T-helper 2 cell (primary cell): ENCODE results near the gene INTS3.
"Not testable (repeated sequence)": the region's sequence is repeated elsewhere in the genome, so short reads cannot be mapped to it uniquely, and the experiment has no call there.

Experiments
- DNase-seq, 5 experiments: peaks; one replicate each; pipeline versions ENCODE4 v3.0.0 to v3.0.0-alpha.2; 2012 to 2022

The INTS3 gene

DNA sequence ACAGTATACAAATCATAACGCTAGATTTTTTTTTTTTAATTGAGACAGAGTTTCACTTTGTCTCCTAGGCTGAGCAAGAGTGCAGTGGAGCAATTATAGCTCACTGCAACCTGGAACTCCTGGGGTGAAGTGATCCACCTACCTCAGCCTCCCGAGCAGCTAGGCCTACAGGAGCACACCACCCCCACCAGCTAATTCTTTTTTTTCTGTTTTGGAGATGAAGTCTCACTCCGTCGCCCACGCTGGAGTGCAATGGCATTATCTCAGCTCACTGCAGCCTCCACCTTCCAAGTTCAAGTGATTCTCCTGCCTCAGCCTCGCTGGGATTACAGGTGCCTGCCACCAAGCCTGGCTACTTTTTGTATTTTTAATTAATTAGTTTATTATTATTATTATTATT, 28.1 kb upstream of the INTS3 start:
- no peak for DNase-seq

DNA sequence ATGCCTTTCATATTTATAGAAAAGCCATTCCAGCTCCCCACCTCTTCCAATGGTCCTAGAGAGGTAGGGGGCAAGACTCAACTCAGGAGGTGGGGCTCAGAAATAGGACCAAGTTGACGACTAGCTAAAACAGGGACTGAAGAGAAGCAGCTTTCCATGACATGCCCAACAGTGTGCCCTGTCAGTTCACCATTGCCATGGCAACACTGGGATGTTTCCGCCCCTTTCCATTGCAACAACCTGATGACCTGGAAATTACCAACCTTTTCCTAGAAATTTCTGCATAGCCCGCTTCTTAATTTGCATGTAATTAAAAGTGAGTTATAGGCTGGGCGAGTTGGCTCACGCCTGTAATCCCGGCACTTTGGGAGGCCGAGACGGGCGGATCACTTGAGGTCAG, 22.4 kb upstream of the INTS3 start:
- no peak for DNase-seq

DNA sequence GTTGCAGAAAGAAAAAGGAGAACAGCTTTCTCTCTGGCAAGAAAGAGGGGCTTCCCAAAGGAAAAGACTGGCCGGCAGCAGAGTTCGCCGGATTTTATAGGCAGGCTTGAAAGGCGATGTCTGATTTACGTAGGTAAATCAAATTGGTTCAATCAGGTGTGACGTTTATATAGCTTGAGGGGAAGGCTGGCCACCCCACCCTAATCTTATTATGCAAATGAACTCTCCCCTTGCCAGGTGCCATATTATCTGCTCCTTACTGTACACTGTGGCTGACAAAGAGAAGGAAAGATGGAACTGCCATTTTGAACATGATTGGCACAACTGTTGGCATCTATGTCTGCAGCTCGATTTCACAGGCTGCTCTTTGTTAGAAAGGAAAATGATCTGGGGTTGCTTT, 16.8 kb upstream of the INTS3 start:
- DNase-seq, result no peak

DNA sequence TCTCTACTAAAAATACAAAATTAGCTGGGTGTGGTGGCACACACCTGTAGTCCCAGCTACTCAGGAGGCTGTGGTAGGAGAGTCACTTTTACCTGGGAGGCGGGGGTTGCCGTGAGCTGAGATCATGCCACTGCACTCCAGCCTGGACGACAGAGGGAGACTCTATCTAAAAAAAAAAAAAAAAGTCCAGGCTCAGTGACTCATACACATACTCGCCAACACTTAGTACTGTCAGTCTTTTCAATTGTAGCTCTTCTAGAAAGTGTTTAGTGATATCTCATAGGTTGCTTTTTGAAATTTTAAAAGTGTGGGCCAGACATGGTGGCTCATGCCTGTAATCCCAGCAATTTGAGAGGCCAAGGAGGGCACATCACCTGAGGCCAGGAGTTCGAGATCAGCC, 11.6 kb upstream of the INTS3 start:
- DNase-seq, result not testable (repeated sequence)

DNA sequence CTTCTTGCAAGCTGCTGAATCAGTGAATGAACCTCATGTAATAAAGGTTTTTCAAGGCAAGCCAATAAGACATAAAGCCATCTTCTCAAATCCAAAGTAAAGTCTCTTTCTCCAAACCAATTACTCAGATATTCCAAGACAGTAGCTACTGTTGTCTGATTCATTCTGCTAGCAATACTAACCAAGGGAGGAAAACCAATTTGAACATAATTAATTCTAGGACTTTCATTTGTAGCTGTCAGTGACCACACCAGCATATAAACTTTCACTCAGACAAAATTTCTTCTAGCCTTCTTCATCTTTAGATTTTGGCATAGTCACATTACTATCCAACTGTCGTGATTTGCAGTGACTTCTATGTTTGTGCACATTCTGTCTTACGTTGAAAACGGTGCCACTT, 10.5 kb upstream of the INTS3 start:
- DNase-seq, result no peak

DNA sequence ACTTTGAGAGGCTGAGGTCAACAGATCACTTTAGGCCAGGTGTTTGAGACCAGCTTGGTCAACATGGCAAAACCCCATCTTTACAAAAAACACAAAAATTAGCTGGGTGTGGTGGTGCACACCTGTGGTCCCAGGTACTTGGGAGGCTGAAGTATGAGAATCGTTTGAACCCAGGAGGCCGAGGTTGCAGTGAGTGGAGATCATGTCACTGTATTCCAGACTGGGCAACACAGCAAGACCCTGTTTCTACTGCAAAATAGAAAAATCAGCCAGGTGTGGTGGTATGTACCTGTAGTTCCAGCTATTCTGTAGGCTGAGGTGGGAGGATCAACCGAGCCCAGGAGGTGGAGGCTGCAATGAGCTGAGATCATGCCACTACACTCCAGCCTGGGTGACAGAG, 4.2 kb upstream of the INTS3 start:
- DNase-seq, result no peak

DNA sequence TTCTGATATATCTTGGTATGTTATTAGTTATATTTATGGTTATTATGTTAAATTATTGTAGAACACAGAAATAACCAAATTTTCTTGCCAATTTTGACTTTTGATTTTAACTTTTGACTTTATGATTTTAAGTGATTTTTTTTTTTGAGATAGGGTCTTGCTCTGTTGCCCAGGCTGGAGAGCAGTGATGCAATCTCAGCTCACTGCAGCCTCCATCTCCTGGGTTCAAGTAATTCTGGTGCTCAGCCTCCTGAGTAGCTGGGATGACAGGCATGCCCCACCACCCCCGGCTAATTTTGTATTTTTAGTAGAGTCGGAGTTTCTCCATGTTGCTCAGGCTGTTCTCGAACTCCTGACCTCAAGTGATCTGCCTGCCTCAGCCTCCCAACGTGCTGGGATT, 3.2 kb upstream of the INTS3 start:
- not testable (repeated sequence) for DNase-seq

DNA sequence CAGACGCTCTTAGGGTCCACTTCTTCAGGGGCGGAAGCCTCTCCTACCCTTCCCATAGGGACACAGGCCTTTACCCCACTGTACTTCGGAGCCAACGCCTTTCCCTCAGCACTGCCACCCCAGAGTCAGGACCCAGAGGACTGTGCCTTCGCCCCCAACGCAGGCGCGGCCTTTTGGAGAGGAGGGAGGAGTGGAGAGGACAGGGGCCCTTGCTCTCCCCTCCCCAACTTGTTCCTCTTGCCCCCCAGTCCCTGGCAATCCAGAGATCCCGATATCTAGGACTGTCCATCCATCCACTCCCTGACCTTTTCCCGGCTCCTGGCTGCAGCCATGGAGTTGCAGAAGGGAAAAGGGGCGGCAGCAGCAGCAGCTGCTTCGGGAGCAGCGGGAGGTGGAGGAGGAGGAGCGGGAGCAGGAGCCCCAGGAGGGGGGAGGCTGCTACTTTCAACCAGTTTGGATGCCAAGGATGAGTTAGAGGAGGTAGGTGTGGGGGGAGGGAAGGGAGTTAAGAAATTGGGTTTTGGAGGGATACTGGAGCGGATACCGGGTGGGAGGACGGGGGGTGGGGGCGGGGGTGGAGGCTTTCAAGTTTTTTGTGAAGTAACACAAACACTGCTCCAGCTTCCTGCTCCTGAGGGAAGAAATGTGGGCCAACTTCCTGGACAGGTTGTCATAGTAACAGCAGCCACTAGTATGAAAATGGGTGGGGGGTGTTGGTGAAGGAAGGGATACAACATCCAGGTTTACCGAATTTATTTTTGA, 636 bp downstream of the INTS3 start:
- DNase-seq, result peak in 4 of 5 experiments; percentile 6 to 29 (median 12)

DNA sequence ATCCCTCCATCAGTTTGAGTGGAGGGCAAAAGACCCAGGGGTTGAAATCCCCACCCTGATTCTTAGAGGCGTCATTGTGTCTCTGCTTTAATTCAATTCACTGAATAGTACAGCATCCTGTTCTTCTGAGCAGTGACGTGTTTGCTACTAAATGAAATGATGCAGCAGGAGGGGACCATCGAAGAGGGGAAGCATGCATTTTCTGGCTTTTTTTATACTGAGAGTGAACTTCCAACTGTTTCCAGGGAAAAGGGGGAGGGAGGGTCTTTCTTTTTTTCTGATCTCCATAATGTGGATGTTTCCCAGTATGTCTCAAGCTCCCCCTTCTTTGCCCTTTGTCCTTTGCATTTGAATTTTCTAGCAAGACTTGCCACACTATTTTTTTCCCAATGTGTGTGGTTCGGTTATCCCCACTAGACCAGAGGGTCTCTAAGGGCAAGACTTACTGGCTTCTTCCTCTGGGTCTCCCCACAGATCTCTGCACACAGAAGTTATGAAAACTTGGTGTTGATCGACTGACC, 2.7 kb downstream of the INTS3 start:
- DNase-seq, result no peak

DNA sequence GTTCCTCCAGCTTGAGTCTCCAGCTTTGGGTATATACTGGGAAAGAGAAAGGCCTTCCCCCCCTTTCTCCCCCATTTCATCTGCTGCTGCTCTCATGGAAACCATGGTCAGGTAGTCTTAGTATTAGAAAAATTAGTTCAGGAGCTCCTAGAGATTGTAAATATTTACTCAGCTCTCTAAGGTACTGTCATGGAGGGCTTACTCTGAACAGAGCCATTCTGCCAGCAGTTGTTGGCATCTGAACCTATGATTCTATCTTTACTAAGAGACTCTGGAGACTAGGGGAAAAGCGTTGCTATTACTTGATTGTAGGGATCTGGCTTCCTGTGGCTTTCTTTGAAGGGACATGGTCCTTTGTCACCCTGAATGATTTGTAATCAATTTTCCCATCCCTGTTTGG, 6.1 kb downstream of the INTS3 start:
- no peak for DNase-seq

DNA sequence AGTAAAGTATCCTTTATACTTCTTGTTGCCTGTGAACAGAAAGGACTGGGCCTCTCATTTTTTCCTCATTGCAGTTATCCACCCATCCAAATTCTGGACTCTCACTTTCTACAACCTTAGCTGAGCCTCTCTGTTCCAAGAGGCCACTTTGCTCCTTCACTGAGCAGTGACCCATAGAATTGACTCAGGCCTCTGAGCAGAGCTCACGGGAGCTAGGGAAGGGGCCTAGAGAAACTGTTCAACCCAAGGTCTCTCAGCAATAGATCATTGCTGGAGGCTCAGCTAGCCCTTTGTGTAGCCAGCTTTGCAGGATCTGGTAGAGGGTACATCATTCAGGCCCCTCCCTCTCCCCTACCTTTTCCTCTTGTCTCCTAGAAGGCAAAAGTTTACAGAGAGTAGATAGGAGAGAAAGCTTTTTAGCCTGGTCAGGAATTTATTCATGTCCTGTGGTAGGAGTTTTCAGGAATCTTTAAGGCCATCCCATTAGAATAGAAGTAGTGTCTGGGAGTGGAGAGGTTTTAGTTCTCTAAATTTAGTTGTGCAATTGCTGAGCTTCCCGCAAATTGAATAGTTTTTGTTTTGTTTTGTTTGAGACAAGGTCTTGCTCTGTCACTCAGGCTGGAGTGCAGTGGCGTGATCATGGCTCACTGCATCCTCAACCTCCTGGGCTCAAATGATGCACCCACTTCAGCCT, 6.7 kb downstream of the INTS3 start:
- DNase-seq, result no peak

DNA sequence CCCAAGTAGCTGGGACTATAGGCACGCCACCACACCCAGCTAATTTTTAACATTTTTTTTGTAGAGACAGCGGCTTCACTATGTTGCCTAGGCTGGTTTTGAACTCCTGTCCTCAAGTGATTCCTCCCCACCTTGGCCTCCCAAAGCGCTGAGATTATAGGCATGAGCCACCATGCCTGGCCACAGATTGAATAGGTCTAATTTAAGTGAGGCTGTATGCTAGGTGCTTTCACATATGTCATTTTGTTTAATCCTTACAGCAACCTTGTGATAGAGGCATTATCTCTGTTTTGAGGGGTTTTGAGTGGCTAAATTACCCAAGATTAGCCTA, 7.2 kb downstream of the INTS3 start:
- DNase-seq, result no peak

DNA sequence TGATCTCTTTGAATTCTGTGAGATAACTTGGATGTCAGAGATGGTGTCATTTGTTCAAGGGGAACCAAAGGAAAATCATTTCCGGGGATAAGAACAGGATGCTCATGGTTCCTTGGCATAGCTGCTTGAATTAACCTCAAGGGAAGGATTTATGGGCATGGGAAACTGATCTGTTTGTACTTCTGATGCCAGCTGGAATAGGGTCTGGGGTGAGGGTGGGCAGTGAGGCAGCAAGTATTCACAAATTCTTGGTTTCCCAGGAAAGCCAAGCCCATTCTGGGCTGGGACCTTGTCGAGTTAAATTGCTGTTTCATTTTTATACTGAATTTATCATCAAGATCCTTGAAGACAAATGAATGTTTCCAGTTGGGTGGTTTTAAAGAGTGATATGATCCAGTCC, 14.1 kb downstream of the INTS3 start:
- no peak for DNase-seq

DNA sequence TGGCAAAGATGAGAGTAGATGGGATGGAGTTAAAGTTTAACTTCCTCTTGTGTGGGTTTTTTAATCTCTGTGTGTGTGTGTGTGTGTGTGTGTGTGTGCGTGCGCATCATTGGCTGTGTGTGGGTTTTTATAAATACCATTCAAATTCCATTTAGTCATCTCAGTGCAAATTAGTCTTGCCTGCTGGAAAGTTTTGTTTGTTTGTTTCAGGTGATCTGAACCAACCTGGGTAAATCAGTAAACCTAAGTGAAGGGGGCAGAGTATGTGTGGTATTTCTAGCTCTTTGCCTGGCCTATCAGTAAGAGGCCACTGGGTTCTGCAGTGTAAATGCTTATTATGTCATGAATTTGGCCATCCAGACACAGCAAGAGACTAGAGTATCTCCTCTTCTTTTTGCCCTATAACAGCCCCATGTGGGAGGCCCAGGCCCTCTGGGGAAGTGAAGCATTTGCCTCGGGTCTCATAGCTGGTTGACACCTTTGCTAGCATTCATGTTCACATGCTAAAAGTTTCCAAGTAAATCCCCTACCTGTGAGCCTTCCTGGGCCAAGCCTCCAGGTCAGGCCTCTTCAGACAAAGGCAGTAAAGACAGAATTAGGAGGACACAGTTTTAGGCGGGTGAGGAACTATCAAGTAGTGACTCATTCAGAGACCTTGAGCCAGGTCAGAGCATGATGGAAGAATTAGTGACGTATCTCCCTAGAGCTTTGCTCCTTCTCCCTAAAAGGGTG, 14.7 kb downstream of the INTS3 start:
- DNase-seq, result peak in 1 of 5 experiments; percentile 27

DNA sequence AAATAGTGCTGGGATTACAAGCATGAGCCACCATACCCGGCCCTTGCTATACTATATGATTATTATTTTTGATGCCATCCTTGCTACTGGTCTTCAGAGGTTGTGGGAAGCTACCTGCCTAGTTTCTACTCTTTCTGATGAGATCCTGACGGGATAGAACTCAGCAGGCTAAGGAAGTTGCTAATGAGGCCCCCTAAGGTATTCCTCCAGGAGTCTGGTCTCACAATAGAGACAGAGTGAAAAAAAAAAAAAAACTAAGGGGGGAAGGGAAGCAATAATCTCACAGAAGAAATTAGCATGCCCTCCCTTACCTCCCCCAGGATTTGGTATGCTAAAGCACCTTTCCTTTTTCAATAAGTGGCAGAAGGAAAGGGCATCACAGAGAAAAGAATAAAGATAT, 17.6 kb downstream of the INTS3 start:
- no peak for DNase-seq

DNA sequence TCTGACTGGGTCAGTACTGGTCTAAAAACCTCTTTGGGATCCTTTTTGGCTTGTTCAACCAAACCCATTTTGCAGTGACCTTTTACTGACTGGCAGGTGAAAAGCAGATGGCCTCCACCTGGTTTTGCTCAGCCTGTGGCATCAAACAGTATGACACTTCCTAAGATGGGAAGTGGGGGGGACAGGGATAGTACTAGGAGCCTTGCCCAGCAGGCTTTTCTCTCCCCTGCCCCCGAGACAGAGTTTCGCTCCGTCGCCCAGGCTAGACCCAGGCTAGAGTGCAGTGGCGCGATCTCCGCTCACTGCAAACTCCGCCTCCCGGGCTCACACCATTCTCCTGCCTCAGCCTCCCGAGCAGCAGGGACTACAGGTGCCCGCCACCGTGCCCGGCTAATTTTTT, 18.3 kb downstream of the INTS3 start:
- no peak for DNase-seq

DNA sequence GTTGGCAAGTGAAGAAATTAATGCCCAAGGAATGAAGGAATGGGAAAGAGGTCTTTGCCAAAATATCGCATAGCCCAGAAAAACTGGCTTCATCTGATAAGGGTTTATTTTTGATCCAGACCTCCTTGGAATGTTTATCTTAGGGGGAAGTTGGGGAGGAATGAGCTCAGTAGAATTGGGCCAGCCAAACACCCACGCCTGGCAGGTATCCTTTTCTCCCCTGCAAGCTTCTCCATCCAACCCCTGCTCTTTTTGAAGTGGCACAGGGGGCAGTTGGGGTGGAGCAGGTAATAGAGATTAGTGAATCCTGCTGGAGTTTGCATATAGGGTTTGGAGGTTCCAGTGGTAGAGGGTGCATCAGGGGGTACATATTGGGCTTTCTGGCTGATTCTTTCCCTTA, 21.1 kb downstream of the INTS3 start:
- DNase-seq, result no peak

DNA sequence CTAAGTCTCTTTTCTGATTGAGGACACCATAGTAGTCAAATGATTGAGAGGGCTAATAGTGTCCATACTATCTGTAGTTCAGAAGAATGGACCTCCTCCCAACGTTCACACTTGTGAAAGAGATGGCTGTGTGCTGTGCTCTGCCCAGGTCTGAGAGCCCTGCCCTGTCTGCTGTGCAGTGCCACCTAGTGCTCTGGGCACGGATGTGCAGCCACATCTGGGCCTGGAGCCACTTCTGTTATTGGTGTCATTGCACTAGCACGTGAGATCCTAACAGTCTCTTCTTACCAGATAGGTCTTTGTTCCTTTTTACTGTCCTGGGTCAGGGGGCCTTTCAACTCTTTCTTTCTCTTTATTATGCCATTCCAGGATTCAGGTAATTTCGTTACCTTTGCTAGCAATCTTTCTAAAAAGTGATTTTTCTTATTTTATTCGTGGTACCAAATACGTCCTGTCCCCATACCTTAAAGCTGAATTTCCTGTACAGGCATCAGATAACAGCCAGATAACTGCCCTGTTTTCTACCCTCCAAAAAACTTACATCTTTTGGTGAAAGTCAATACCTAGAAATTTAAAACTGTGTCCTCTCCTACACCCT, 21.7 kb downstream of the INTS3 start:
- DNase-seq, result peak; percentile 38 to 82 (median 65)

DNA sequence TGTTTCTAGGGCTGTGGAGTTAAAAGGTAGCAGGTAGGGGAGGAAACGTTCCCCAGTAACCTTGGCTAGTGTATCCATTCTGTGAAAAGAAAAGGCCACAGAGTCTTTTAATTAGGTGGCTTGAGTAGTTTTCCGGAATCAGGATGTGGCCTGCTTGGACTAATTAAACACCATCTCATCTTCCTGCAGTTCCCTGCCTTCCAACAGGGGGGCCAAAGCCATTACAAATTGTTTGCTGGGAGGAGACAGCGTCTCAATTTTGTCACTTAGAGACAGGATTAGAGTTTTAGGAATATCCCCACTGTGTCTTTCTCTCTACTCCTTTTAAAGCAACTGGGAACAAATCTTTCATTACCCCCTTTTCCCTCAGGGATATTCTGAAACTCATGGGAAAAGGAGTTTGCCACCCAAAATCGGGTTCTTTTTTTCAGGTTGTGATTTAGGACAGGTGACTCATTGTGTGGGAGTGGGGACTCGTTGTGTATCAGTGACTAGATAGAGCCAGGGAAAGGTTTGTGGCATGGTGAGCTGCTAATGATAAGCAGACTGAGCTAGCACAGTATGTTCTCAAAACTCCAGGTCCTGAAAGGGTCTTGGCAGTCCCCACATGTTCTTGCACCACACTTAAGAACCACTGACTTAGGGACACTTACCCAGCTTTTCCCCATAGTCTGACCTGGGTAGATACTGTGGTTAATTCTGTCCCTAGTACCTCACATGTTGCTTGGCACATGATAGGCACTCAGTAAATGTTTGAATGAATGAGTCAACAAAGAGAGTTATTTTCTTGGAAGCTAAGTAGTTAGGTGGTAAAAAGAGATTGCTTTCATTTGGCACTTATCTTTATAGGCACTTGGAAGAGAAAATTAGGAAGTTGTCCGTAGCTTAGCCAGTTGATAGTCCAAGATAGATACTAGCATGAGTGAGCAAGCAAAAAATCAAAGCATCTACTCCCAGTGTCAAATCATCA, 22.5 kb downstream of the INTS3 start:
- no peak for DNase-seq

DNA sequence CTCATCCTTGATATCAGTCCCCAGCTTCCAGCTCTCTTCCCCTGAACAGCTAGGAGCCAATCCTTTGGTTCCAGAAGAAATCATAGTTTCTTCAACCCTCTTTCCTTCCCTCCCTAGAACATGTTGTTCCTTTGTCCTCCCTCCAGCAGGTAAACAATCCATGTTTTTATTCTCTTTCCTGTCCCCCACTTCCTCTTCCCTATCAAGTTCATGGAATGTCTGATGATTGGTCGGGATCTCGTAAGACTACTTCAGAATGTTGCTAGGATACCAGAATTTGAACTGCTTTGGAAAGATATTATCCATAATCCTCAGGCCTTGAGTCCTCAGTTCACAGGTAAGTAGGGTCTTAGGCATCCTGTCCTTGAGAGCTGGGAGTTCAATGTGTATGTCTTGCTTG, 24.2 kb downstream of the INTS3 start:
- DNase-seq, result no peak

DNA sequence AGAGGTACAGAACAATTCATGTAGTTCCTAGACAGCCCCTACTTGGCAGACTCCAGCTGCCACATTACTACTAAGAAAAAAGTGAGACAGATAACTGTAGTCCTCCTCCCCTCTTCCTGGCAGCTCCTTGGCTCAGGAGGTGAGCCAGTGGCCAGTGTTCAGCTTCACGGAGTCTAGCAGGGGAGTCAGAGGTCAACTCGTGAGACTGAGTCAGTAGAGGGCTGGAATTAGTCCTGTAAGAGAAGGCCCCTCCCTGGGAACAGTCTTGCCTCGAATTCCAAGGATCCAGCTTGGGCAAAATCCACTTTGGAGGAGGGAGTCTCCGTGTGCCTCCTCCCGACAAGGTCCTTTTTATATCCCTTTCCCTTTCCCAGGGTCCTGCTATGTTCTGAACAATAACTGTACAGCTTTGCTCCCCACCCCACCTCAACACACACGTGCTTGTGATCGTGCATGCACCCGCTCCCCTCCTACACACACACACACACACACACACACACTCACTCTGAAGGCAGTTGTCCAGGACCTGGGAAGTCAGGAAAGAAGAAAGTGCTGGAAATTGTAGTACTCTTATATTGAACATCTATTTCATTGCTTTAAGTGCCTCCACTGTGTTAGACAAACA, 24.8 kb downstream of the INTS3 start:
- no peak for DNase-seq

DNA sequence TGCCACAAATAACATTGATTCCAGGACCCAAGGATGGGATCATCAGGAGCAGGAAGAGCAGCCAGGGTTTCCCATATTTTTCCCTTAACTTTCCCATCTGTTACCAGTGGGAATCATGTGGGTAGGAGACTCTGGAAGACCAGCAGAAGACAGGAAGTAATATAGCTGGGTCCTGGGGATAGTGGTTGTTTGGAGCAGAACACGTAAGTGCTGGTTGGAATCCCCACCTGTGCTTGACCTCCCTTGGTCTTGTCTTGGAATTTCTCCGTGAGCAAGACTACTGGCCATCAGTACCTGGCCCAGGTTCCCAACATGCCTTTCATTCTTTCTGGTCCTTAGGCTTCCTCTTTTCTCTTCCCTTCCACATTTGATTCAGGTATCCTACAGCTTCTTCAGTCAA, 26.4 kb downstream of the INTS3 start:
- no peak for DNase-seq
